ENCODE data around the gene TRPV3. TPM values are rescaled to one million over a fixed set of nuclear protein-coding genes. Genes with fewer than 3 reads are reported as not detected.

TRPV3 gene
- total and polyA plus RNA-seq, 2 of the 13 experiments (the other 11 are each of a cell fraction or from before 2014, with no cell fraction given) = 0.90 to 1.0 TPM

DNA sequence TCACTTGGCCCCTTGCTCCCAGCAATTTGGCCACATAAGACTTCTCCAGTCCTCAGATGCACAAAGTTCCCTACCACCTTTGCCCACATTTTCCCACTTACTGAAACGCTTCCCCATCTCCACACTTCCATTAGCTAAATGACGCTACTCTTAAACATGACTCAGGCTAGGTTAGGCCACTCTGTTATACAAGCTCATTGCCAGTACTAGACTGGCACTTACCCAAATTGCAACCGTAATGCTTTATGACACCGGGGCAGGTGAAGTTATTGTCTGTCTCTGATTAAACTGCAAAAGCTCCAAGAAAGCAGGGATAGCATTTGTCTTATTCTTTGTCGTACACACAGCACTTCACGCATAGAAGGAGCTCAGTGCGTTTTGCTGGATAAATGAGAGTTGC lies 52.6 kb downstream of the TRPV3 start (continued):
- TF ChIP-seq, protein P1, sequence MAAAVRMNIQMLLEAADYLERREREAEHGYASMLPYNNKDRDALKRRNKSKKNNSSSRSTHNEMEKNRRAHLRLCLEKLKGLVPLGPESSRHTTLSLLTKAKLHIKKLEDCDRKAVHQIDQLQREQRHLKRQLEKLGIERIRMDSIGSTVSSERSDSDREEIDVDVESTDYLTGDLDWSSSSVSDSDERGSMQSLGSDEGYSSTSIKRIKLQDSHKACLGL (CRISPR knock-in tag; IDR thresholded peaks at IDR 0.05) = no peak
- TF ChIP-seq, protein P2, sequence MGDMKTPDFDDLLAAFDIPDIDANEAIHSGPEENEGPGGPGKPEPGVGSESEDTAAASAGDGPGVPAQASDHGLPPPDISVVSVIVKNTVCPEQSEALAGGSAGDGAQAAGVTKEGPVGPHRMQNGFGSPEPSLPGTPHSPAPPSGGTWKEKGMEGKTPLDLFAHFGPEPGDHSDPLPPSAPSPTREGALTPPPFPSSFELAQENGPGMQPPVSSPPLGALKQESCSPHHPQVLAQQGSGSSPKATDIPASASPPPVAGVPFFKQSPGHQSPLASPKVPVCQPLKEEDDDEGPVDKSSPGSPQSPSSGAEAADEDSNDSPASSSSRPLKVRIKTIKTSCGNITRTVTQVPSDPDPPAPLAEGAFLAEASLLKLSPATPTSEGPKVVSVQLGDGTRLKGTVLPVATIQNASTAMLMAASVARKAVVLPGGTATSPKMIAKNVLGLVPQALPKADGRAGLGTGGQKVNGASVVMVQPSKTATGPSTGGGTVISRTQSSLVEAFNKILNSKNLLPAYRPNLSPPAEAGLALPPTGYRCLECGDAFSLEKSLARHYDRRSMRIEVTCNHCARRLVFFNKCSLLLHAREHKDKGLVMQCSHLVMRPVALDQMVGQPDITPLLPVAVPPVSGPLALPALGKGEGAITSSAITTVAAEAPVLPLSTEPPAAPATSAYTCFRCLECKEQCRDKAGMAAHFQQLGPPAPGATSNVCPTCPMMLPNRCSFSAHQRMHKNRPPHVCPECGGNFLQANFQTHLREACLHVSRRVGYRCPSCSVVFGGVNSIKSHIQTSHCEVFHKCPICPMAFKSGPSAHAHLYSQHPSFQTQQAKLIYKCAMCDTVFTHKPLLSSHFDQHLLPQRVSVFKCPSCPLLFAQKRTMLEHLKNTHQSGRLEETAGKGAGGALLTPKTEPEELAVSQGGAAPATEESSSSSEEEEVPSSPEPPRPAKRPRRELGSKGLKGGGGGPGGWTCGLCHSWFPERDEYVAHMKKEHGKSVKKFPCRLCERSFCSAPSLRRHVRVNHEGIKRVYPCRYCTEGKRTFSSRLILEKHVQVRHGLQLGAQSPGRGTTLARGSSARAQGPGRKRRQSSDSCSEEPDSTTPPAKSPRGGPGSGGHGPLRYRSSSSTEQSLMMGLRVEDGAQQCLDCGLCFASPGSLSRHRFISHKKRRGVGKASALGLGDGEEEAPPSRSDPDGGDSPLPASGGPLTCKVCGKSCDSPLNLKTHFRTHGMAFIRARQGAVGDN (CRISPR knock-in tag; IDR thresholded peaks at IDR 0.05) = no peak
- no peak for TF ChIP-seq KDM2A (CRISPR knock-in tag; IDR thresholded peaks at IDR 0.05; ENCODE audit: borderline replicate concordance, low read depth)
- no peak for TF ChIP-seq YEATS2 (CRISPR knock-in tag; IDR thresholded peaks at IDR 0.05; ENCODE audit: borderline replicate concordance)
- no peak for TF ChIP-seq REL (CRISPR knock-in tag; conservative IDR thresholded peaks at IDR 0.05)
- TF ChIP-seq KAT7 (CRISPR knock-in tag; IDR thresholded peaks at IDR 0.05; ENCODE audit: borderline replicate concordance) = no peak
- TF ChIP-seq, protein P3, sequence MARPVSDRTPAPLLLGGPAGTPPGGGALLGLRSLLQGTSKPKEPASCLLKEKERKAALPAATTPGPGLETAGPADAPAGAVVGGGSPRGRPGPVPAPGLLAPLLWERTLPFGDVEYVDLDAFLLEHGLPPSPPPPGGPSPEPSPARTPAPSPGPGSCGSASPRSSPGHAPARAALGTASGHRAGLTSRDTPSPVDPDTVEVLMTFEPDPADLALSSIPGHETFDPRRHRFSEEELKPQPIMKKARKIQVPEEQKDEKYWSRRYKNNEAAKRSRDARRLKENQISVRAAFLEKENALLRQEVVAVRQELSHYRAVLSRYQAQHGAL (CRISPR knock-in tag; IDR thresholded peaks at IDR 0.05; ENCODE audit: not compliant biosample characterization) = no peak
- TF ChIP-seq, protein P4, sequence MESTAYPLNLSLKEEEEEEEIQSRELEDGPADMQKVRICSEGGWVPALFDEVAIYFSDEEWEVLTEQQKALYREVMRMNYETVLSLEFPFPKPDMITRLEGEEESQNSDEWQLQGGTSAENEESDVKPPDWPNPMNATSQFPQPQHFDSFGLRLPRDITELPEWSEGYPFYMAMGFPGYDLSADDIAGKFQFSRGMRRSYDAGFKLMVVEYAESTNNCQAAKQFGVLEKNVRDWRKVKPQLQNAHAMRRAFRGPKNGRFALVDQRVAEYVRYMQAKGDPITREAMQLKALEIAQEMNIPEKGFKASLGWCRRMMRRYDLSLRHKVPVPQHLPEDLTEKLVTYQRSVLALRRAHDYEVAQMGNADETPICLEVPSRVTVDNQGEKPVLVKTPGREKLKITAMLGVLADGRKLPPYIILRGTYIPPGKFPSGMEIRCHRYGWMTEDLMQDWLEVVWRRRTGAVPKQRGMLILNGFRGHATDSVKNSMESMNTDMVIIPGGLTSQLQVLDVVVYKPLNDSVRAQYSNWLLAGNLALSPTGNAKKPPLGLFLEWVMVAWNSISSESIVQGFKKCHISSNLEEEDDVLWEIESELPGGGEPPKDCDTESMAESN (CRISPR knock-in tag; conservative IDR thresholded peaks at IDR 0.05) = no peak
- no peak for TF ChIP-seq ZNF878 (CRISPR knock-in tag; IDR thresholded peaks at IDR 0.05)
- TF ChIP-seq, protein P5, sequence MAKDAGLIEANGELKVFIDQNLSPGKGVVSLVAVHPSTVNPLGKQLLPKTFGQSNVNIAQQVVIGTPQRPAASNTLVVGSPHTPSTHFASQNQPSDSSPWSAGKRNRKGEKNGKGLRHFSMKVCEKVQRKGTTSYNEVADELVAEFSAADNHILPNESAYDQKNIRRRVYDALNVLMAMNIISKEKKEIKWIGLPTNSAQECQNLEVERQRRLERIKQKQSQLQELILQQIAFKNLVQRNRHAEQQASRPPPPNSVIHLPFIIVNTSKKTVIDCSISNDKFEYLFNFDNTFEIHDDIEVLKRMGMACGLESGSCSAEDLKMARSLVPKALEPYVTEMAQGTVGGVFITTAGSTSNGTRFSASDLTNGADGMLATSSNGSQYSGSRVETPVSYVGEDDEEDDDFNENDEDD (CRISPR knock-in tag; IDR thresholded peaks at IDR 0.05; ENCODE audit: borderline replicate concordance) = no peak
- TF ChIP-seq, protein P6, sequence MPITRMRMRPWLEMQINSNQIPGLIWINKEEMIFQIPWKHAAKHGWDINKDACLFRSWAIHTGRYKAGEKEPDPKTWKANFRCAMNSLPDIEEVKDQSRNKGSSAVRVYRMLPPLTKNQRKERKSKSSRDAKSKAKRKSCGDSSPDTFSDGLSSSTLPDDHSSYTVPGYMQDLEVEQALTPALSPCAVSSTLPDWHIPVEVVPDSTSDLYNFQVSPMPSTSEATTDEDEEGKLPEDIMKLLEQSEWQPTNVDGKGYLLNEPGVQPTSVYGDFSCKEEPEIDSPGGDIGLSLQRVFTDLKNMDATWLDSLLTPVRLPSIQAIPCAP (CRISPR knock-in tag; IDR thresholded peaks at IDR 0.05; ENCODE audit: low read depth) = no peak
- TF ChIP-seq ZNF75D (CRISPR knock-in tag; IDR thresholded peaks at IDR 0.05; ENCODE audit: borderline replicate concordance) = no peak
